Karpas-422 (cell line): Measurements from ENCODE around the gene SLC12A5. TPM values are rescaled to one million over a fixed set of nuclear protein-coding genes. Genes with fewer than 3 reads are reported as not detected.
A peak's percentile ranks its signal among the peaks of the same experiment; 100 is the strongest.

Experiments used
- DNase-seq: peaks from one replicate; pipeline ENCODE4 v3.0.0-alpha.2; 2015
- H2AFZ ChIP-seq: fragments of 200-600 bp; sonication (generic); 2 replicates; pipeline ENCODE4 v1.6.1; 2014; ENCODE audit warnings: antibody characterized with exemption, low read length, mixed read lengths
- H3K27ac ChIP-seq: fragments of 200-600 bp; sonication (generic); 2 replicates; pipeline ENCODE4 v1.5.1; 2014; ENCODE audit warnings: mild to moderate bottlenecking, low read length, moderate library complexity
- H3K27me3 ChIP-seq: fragments of 200-600 bp; sonication (generic); 2 replicates; pipeline ENCODE4 v1.6.1; 2014; ENCODE audit warnings: low read length, mixed read lengths
- H3K36me3 ChIP-seq: fragments of 200-600 bp; sonication (generic); 2 replicates; pipeline ENCODE4 v1.6.1; 2014; ENCODE audit warnings: low read length, mixed read lengths; ENCODE audit not compliant: insufficient read depth
- H3K4me1 ChIP-seq: fragments of 200-600 bp; sonication (generic); 2 replicates; pipeline ENCODE4 v1.6.1; 2014; ENCODE audit warnings: mild to moderate bottlenecking, low read length, mixed read lengths
- H3K4me2 ChIP-seq: fragments of 200-600 bp; sonication (generic); 2 replicates; pipeline ENCODE4 v1.6.1; 2014; ENCODE audit warnings: low read length, low read depth, mild to moderate bottlenecking; ENCODE audit not compliant: poor library complexity, severe bottlenecking
- H3K4me3 ChIP-seq: fragments of 200-600 bp; sonication (generic); 2 replicates; pipeline ENCODE4 v1.5.1; 2014; ENCODE audit warnings: mild to moderate bottlenecking, antibody characterized with exemption, low read length, mixed read lengths
- H3K79me2 ChIP-seq: fragments of 200-600 bp; sonication (generic); 2 replicates; pipeline ENCODE4 v1.6.1; 2014; ENCODE audit warnings: mild to moderate bottlenecking, low read length, mixed read lengths
- H3K9ac ChIP-seq: fragments of 200-600 bp; sonication (generic); 2 replicates; pipeline ENCODE4 v1.6.0; 2014; ENCODE audit warnings: low read length
- H3K9me2 ChIP-seq: fragments of 200-600 bp; sonication (generic), shearing (Covaris generic); replicated peaks from 2 replicates; pipeline ENCODE4 v1.6.0; 2014; ENCODE audit warnings: mild to moderate bottlenecking, low read length, moderate library complexity; ENCODE audit not compliant: insufficient read depth
- H3K9me3 ChIP-seq: fragments of 300-700, 200-600 bp; sonication (generic); 2 replicates; pipeline ENCODE4 v1.6.1; 2014; ENCODE audit warnings: low read length, mixed read lengths
- H4K20me1 ChIP-seq: fragments of 200-600 bp; sonication (generic); 2 replicates; pipeline ENCODE4 v1.6.1; 2014; ENCODE audit warnings: mild to moderate bottlenecking, antibody characterized with exemption, low read length, low read depth; ENCODE audit not compliant: insufficient read depth
- total RNA-seq: library from RNA; depleted of rRNA; stranded (reverse); fragments of >200 nt; shearing (Covaris generic); gene quantifications from 2 replicates; pipeline ENCODE4 v1.2.3, GENCODE V29; 2014; ENCODE audit warnings: low replicate concordance

SLC12A5 gene
- total RNA-seq, 1 experiment from 2014 or later: not detected

- peaks cover 6% of the 10 kb centered on the region for H3K4me1 ChIP-seq
- H3K27ac ChIP-seq: no peak overlapping the region
- no peaks in the 10 kb centered on the region for H3K36me3 ChIP-seq
- H3K9me3 ChIP-seq: no peaks in the 10 kb centered on the region
- H2AFZ ChIP-seq: no peak overlapping the region
- no peak overlapping the region for H3K9ac ChIP-seq
- H3K4me3 ChIP-seq: no peak overlapping the region
- DNase-seq: peak; percentile 91
- H4K20me1 ChIP-seq: no peaks in the 10 kb centered on the region
- no peaks in the 10 kb centered on the region for H3K27me3 ChIP-seq
- H3K79me2 ChIP-seq: no peaks in the 10 kb centered on the region
- no peaks in the 10 kb centered on the region for H3K9me2 ChIP-seq
- H3K4me2 ChIP-seq: no peak overlapping the region
These were observed 17.2 kb upstream of the SLC12A5 start for GRCh38 chr20:46011631-46012482.

- H3K9ac ChIP-seq: no peak overlapping the region
- no peaks in the 10 kb centered on the region for H4K20me1 ChIP-seq
- DNase-seq: no peak
- no peaks in the 10 kb centered on the region for H3K36me3 ChIP-seq
- peaks cover 6% of the 10 kb centered on the region for H3K4me1 ChIP-seq
- no peaks in the 10 kb centered on the region for H3K27me3 ChIP-seq
- H3K9me3 ChIP-seq: no peaks in the 10 kb centered on the region
- H3K79me2 ChIP-seq: no peaks in the 10 kb centered on the region
- H3K9me2 ChIP-seq: no peaks in the 10 kb centered on the region
- H3K4me2 ChIP-seq: no peak overlapping the region
- no peak overlapping the region for H3K27ac ChIP-seq
- no peak overlapping the region for H3K4me3 ChIP-seq
- no peak overlapping the region for H2AFZ ChIP-seq
These were observed 16.1 kb upstream of the SLC12A5 start for GRCh38 chr20:46012921-46013320.

- Histone ChIP-seq H3K4me1 (peaks cover 6% of the 10 kb centered on the region), H3K9ac (no peak overlapping the region), H3K27ac (no peak overlapping the region), H3K79me2 (no peaks in the 10 kb centered on the region), H3K27me3 (no peaks in the 10 kb centered on the region), H3K9me3 (no peaks in the 10 kb centered on the region), H4K20me1 (no peaks in the 10 kb centered on the region), H2AFZ (no peak overlapping the region), H3K36me3 (no peaks in the 10 kb centered on the region), H3K9me2 (no peaks in the 10 kb centered on the region), H3K4me2 (no peak overlapping the region), H3K4me3 (no peak overlapping the region)
- DNase-seq: no peak
These were observed 15.6 kb upstream of the SLC12A5 start for GRCh38 chr20:46013322-46013828.

GRCh38 chr20:46013829-46014516 lies 15.0 kb upstream of the SLC12A5 start:
- peaks cover 6% of the 10 kb centered on the region for H3K4me1 ChIP-seq
- no peaks in the 10 kb centered on the region for H4K20me1 ChIP-seq
- peak overlapping the region; percentile 63 for H3K4me2 ChIP-seq
- peak overlapping the region; percentile 84 for H2AFZ ChIP-seq
- peak overlapping the region; percentile 52 for H3K9ac ChIP-seq
- H3K36me3 ChIP-seq: no peaks in the 10 kb centered on the region
- peak overlapping the region; percentile 57; the same call in 1 of the 2 replicates for H3K4me3 ChIP-seq
- H3K79me2 ChIP-seq: no peaks in the 10 kb centered on the region
- H3K27me3 ChIP-seq: no peaks in the 10 kb centered on the region
- H3K9me2 ChIP-seq: no peaks in the 10 kb centered on the region
- no peaks in the 10 kb centered on the region for H3K9me3 ChIP-seq
- no peak overlapping the region for H3K27ac ChIP-seq
- peak; percentile 87 for DNase-seq

GRCh38 chr20:46014517-46015396 lies 14.3 kb upstream of the SLC12A5 start:
- no peaks in the 10 kb centered on the region for H3K36me3 ChIP-seq
- no peak overlapping the region for H3K9ac ChIP-seq
- no peaks in the 10 kb centered on the region for H3K9me2 ChIP-seq
- no peak overlapping the region for H2AFZ ChIP-seq
- DNase-seq: no peak
- H3K4me3 ChIP-seq: no peak overlapping the region
- H3K27ac ChIP-seq: no peak overlapping the region
- H3K27me3 ChIP-seq: no peaks in the 10 kb centered on the region
- no peaks in the 10 kb centered on the region for H3K9me3 ChIP-seq
- H3K4me1 ChIP-seq: peaks cover 6% of the 10 kb centered on the region
- no peaks in the 10 kb centered on the region for H4K20me1 ChIP-seq
- peak overlapping the region; percentile 63 for H3K4me2 ChIP-seq
- no peaks in the 10 kb centered on the region for H3K79me2 ChIP-seq

- no peak overlapping the region for H3K27ac ChIP-seq
- H3K4me1 ChIP-seq: peaks cover 9% of the 10 kb centered on the region
- no peak overlapping the region for H2AFZ ChIP-seq
- no peak overlapping the region for H3K4me2 ChIP-seq
- no peak for DNase-seq
- H3K36me3 ChIP-seq: no peaks in the 10 kb centered on the region
- H4K20me1 ChIP-seq: no peaks in the 10 kb centered on the region
- H3K9me2 ChIP-seq: no peaks in the 10 kb centered on the region
- H3K79me2 ChIP-seq: no peaks in the 10 kb centered on the region
- H3K9me3 ChIP-seq: no peaks in the 10 kb centered on the region
- H3K27me3 ChIP-seq: no peaks in the 10 kb centered on the region
- H3K9ac ChIP-seq: no peak overlapping the region
- no peak overlapping the region for H3K4me3 ChIP-seq
These were observed 11.7 kb upstream of the SLC12A5 start for GRCh38 chr20:46017272-46017671.

GRCh38 chr20:46018112-46018511 lies 10.9 kb upstream of the SLC12A5 start:
- Histone ChIP-seq H4K20me1 (no peaks in the 10 kb centered on the region), H3K27ac (no peak overlapping the region), H3K36me3 (no peaks in the 10 kb centered on the region), H3K9me2 (no peaks in the 10 kb centered on the region), H3K27me3 (no peaks in the 10 kb centered on the region), H3K9ac (no peak overlapping the region), H3K4me1 (peaks cover 13% of the 10 kb centered on the region), H2AFZ (no peak overlapping the region), H3K4me3 (no peak overlapping the region), H3K9me3 (no peaks in the 10 kb centered on the region), H3K4me2 (no peak overlapping the region), H3K79me2 (no peaks in the 10 kb centered on the region)
- no peak for DNase-seq
